ENCODE measurements around the gene FARS2.

FARS2 gene

GRCh38 chr6:5481033-5481432 lies 219.7 kb downstream of the FARS2 start:
- ChIA-PET CTCF (no interaction called here), POLR2A (ENCODE audit: low non-redundant PET) (no interaction called here)
- no peak for DNase-seq (ENCODE audit: low spot score)
- no peak for TF ChIP-seq CTCF (conservative IDR thresholded peaks at IDR 0.05; ENCODE audit: low read depth)
- H3K27ac ChIP-seq = no peak overlapping the region

- CTCF ChIA-PET = no interaction called here
- no peak for DNase-seq (ENCODE audit: low spot score)
- POLR2A ChIA-PET (ENCODE audit: low non-redundant PET) = no interaction called here
- TF ChIP-seq CTCF (conservative IDR thresholded peaks at IDR 0.05; ENCODE audit: low read depth) = no peak
- H3K27ac ChIP-seq = no peak overlapping the region
Measured at GRCh38 chr6:5481750-5482149, 220.4 kb downstream of the FARS2 start.

- no peak overlapping the region for H3K27ac ChIP-seq
- ChIA-PET POLR2A (ENCODE audit: low non-redundant PET) (no interaction called here), CTCF (interaction anchor here (1.0 kb wide), 1 partner anchor 12 kb away, joined by 5 read pairs; no protein-coding TSS in a partner anchor)
- no peak for TF ChIP-seq CTCF (conservative IDR thresholded peaks at IDR 0.05; ENCODE audit: low read depth)
- DNase-seq (ENCODE audit: low spot score) = no peak
Measured at GRCh38 chr6:5482619-5483018, 221.3 kb downstream of the FARS2 start.

GRCh38 chr6:5484692-5485091 lies 223.4 kb downstream of the FARS2 start:
- no peak for DNase-seq (ENCODE audit: low spot score)
- TF ChIP-seq CTCF (conservative IDR thresholded peaks at IDR 0.05; ENCODE audit: low read depth) = no peak
- ChIA-PET POLR2A (ENCODE audit: low non-redundant PET) (no interaction called here), CTCF (interaction anchor here (0.7 to 0.8 kb wide), 2 partner anchors 139 to 893 kb away, joined by 3 read pairs; no protein-coding TSS in a partner anchor)
- no peak overlapping the region for H3K27ac ChIP-seq

GRCh38 chr6:5486214-5486613 lies 224.9 kb downstream of the FARS2 start:
- TF ChIP-seq CTCF (conservative IDR thresholded peaks at IDR 0.05; ENCODE audit: low read depth) = no peak
- DNase-seq (ENCODE audit: low spot score) = no peak
- H3K27ac ChIP-seq = no peak overlapping the region
- POLR2A ChIA-PET (ENCODE audit: low non-redundant PET) = no interaction called here
- CTCF ChIA-PET = no interaction called here

GRCh38 chr6:5490501-5491069 lies 229.3 kb downstream of the FARS2 start:
- CTCF ChIA-PET = no interaction called here
- DNase-seq (ENCODE audit: low spot score) = no peak
- POLR2A ChIA-PET (ENCODE audit: low non-redundant PET) = no interaction called here
- no peak overlapping the region for H3K27ac ChIP-seq
- TF ChIP-seq CTCF (conservative IDR thresholded peaks at IDR 0.05; ENCODE audit: low read depth) = no peak

GRCh38 chr6:5492356-5492755 lies 231.0 kb downstream of the FARS2 start:
- DNase-seq (ENCODE audit: low spot score) = no peak
- ChIA-PET POLR2A (ENCODE audit: low non-redundant PET) (no interaction called here), CTCF (no interaction called here)
- H3K27ac ChIP-seq = no peak overlapping the region
- no peak for TF ChIP-seq CTCF (conservative IDR thresholded peaks at IDR 0.05; ENCODE audit: low read depth)
